NCI-H524 (cell line): ENCODE measurements around the gene NOTCH2.

ENCODE experiments used
- DNase-seq, 2 experiments: peaks; one replicate each; lab custom pipeline; 2025; lab: John Stamatoyannopoulos, UW

The NOTCH2 gene

GRCh38 chr1:119874186-119874585 lies 195.3 kb downstream of the NOTCH2 start:
- no peak for DNase-seq

- no peak for DNase-seq
These were observed 196.1 kb downstream of the NOTCH2 start for GRCh38 chr1:119873135-119874015.

GRCh38 chr1:119871881-119872280 lies 197.6 kb downstream of the NOTCH2 start:
- no peak for DNase-seq

GRCh38 chr1:119870917-119871596 lies 198.4 kb downstream of the NOTCH2 start:
- peak; percentile 28 to 77 for DNase-seq

- DNase-seq = no peak
These were observed 199.5 kb downstream of the NOTCH2 start for GRCh38 chr1:119869995-119870394.

GRCh38 chr1:119868176-119868575 lies 201.3 kb downstream of the NOTCH2 start:
- DNase-seq = no peak

GRCh38 chr1:119866451-119866850 lies 203.0 kb downstream of the NOTCH2 start:
- no peak for DNase-seq

- no peak for DNase-seq
These were observed 203.8 kb downstream of the NOTCH2 start for GRCh38 chr1:119865627-119866026.

- DNase-seq = no peak
These were observed 207.2 kb downstream of the NOTCH2 start for GRCh38 chr1:119862276-119862675.
